Smooth muscle cell (in vitro differentiated cells): ENCODE results near the gene CLIC4. TPM values are rescaled to one million over a fixed set of nuclear protein-coding genes. Genes with fewer than 3 reads are reported as not detected.

Experiments
- DNase-seq: peaks from one replicate; lab custom pipeline; 2025; ENCODE audit not compliant: unreplicated experiment; lab: John Stamatoyannopoulos, UW
- H2AFZ ChIP-seq: fragments of 200-600 bp; sonication (generic); 2 replicates; pipeline ENCODE4 v1.6.0; 2016; ENCODE audit warnings: antibody characterized with exemption, low read depth, mild to moderate bottlenecking
- H3F3A ChIP-seq: fragments of 200-600 bp; sonication (generic); 2 replicates; pipeline ENCODE4 v1.6.0; 2017; ENCODE audit warnings: antibody characterized with exemption, low read depth
- H3K27ac ChIP-seq: fragments of 200-600 bp; sonication (generic); 2 replicates; pipeline ENCODE4 v1.5.1; 2016; ENCODE audit warnings: low read depth, mild to moderate bottlenecking
- H3K27me3 ChIP-seq: fragments of 200-600 bp; sonication (generic); 2 replicates; pipeline ENCODE4 v1.6.1; 2016; ENCODE audit warnings: low read depth, mild to moderate bottlenecking
- H3K36me3 ChIP-seq: fragments of 200-600 bp; sonication (generic); 2 replicates; pipeline ENCODE4 v1.5.1; 2016; ENCODE audit warnings: low read depth
- H3K4me1 ChIP-seq: fragments of 200-600 bp; sonication (generic); 2 replicates; pipeline ENCODE4 v1.5.1; 2016; ENCODE audit warnings: low read depth
- H3K4me2 ChIP-seq: fragments of 200-600 bp; sonication (generic); 2 replicates; pipeline ENCODE4 v1.6.0; 2016; ENCODE audit warnings: mild to moderate bottlenecking
- H3K4me3 ChIP-seq: fragments of 200-600 bp; sonication (generic); 2 replicates; pipeline ENCODE4 v1.5.1; 2016; ENCODE audit warnings: mild to moderate bottlenecking
- H3K79me2 ChIP-seq: fragments of 200-600 bp; sonication (generic); 2 replicates; pipeline ENCODE4 v1.6.0; 2016; ENCODE audit warnings: low read depth, mild to moderate bottlenecking
- H3K9ac ChIP-seq: fragments of 200-600 bp; sonication (generic); 2 replicates; pipeline ENCODE4 v1.6.0; 2016; ENCODE audit warnings: low read depth
- H3K9me3 ChIP-seq: fragments of 200-600 bp; sonication (generic); replicated peaks from 2 replicates; pipeline ENCODE4 v1.5.1; 2016; ENCODE audit warnings: low read depth
- H4K20me1 ChIP-seq: fragments of 200-600 bp; sonication (generic); 2 replicates; pipeline ENCODE4 v1.6.0; 2016; ENCODE audit warnings: low read depth
- WGBS: methylation state at CpG from one replicate; pipeline ENCODE4 v1.1.7; 2016; ENCODE audit warnings: low lambda C conversion rate; 5-methylcytosine and 5-hydroxymethylcytosine counted together
- polyA plus RNA-seq: library from polyadenylated mRNA; unstranded; fragments of >200 nt; fragmentation: Nextera tagmentation; extraction: Ambion mirVana; gene quantifications from 2 replicates; pipeline ENCODE4 v1.2.1, GENCODE V29; 2016
- total RNA-seq: library from RNA; depleted of rRNA; stranded (reverse); fragments of >200 nt; gene quantifications from 2 replicates; pipeline ENCODE4 v1.2.3, GENCODE V29; 2014
- TF ChIP-seq, protein P1 (sequence below): fragments of 200-600 bp; sonication (generic); IDR thresholded peaks from 2 replicates; pipeline ENCODE4 v1.5.1; 2017; ENCODE audit warnings: borderline replicate concordance, mild to moderate bottlenecking, antibody characterized with exemption; ENCODE audit not compliant: insufficient read depth, poor library complexity, severe bottlenecking

CLIC4 gene
- total and polyA plus RNA-seq, 2 experiments from 2014 or later: 151 to 389 TPM

DNA sequence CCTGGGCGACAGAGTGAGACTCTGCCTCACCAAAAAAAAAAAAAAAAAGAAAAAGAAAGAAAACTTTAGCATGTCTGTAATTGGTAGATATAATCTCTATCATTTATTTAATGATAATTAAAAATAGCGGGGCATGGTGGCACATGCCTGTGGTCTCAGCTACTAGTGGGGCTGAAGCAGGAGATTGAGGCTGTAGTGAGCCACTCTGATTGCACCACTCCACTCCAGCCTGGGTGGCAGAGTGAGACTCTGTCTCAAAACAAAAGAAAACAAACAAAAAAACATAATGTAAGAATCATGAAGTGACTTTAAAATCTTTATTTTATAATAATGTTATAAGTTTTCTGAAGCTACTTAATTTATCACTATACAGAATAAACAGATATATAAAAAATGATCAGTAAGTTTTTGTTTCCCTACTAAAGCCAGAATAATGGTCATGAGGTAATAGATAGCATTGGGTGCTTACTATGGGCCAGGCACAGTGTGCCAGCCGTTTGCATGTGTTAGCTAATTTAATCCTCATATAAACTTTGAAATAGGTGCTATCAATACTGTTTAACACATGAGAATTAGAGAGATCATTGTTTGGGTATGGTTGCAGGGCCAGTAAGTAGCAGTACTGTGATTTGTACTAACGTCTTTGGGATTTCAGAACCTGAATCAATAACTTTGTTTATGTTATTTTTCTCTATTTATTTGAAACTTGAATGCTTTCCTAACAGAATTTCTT is 23.8 kb downstream of the CLIC4 start:
- peaks cover 97% of the 10 kb centered on the region for H3K79me2 ChIP-seq
- H2AFZ ChIP-seq: no peak overlapping the region
- no peaks in the 10 kb centered on the region for H3K27me3 ChIP-seq
- H3K4me1 ChIP-seq: peaks cover 36% of the 10 kb centered on the region
- peak overlapping the region; percentile 12 for H3K9ac ChIP-seq
- H3K4me3 ChIP-seq: no peak overlapping the region
- peak overlapping the region; percentile 35 for H3K4me2 ChIP-seq
- peak overlapping the region; percentile 99 for H3K27ac ChIP-seq
- H3F3A ChIP-seq: peaks cover 52% of the 10 kb centered on the region
- TF ChIP-seq, protein P1, sequence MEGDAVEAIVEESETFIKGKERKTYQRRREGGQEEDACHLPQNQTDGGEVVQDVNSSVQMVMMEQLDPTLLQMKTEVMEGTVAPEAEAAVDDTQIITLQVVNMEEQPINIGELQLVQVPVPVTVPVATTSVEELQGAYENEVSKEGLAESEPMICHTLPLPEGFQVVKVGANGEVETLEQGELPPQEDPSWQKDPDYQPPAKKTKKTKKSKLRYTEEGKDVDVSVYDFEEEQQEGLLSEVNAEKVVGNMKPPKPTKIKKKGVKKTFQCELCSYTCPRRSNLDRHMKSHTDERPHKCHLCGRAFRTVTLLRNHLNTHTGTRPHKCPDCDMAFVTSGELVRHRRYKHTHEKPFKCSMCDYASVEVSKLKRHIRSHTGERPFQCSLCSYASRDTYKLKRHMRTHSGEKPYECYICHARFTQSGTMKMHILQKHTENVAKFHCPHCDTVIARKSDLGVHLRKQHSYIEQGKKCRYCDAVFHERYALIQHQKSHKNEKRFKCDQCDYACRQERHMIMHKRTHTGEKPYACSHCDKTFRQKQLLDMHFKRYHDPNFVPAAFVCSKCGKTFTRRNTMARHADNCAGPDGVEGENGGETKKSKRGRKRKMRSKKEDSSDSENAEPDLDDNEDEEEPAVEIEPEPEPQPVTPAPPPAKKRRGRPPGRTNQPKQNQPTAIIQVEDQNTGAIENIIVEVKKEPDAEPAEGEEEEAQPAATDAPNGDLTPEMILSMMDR: no peak
- whole genome bisulfite sequencing: 52% methylated on average over 3 of the region's 4 CpGs
- DNase-seq: no peak
- peaks cover 27% of the 10 kb centered on the region for H4K20me1 ChIP-seq
- no peaks in the 10 kb centered on the region for H3K9me3 ChIP-seq
- H3K36me3 ChIP-seq: no peaks in the 10 kb centered on the region

DNA sequence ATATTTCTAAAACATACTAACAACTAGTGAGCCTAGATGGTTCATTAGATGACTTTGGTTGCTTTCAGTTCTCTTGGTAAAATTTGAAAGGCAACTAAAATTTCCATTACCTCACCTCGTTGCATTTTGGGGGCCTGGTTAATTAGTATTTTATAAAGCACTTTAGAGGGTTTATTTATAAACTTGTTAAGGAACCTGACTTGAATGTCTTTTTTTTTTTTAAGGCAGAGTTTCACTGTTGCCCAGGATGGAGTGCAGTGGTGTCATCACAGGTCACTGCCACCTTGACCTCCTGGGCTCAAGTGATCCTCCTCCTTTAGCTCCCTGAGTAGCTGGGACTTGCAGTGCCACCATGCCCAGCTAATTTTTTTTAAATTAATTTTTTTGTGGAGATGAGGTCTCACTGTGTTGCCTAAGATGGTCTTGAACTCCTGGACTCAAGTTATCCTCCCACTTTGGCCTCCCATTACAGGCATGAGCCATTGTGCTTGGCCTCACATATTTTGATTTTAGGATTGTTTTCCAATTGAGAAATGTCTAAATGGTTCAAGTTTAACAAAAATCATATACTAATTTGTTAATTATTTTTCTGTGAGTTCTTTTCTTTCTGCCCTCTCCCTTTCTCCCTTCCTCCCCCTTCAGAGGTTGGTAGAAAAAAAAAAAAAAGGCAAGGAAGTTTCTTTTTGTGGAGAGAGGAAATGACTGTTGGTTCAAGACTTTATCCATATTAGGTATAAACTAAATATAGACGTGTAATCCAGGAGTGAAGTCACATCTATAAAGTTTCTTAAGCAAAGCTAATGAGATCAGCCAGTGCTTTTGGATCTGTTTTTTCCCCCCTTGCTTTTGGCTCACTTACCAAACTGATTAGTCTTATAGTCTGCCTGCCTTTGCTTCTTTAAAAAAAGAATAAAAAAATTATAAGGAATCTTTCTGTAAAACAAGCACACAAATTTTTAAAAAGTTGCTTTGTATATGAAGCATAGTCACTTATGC is 24.7 kb downstream of the CLIC4 start:
- Histone ChIP-seq H4K20me1 (peaks cover 27% of the 10 kb centered on the region), H3K36me3 (no peaks in the 10 kb centered on the region), H3K9ac (peak overlapping the region; percentile 86), H3K27me3 (no peaks in the 10 kb centered on the region), H3F3A (peaks cover 44% of the 10 kb centered on the region), H3K4me3 (peak overlapping the region; percentile 31), H2AFZ (no peak overlapping the region), H3K4me2 (peak overlapping the region; percentile 88), H3K27ac (peak overlapping the region; percentile 99), H3K9me3 (no peaks in the 10 kb centered on the region), H3K79me2 (peaks cover 97% of the 10 kb centered on the region), H3K4me1 (peaks cover 31% of the 10 kb centered on the region)
- no peak for DNase-seq
- TF ChIP-seq, protein P1: no peak
- 38% methylated on average over 2 of the region's 2 CpGs for WGBS

DNA sequence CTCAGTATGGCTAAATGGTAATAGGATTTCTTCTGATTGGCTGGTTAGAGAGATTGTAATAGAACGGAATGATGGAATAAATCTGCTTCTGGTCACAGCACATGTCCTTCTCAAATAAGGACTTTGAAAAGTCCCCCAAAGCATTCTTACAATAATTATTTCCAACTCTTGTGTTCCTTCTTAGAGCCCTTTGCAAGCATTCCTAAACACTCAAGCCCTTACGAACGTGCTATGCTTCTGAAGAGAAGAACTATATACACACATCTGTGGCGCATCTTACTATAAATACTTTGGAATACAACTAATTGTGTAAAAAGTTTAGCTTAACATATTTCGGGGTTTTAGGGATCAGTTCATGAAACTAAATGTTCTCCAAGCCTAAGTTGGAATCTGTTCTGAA is 25.6 kb downstream of the CLIC4 start:
- Histone ChIP-seq H3K79me2 (peaks cover 97% of the 10 kb centered on the region), H3K36me3 (no peaks in the 10 kb centered on the region), H3K27ac (peak overlapping the region; percentile 99), H3K4me1 (peaks cover 30% of the 10 kb centered on the region), H2AFZ (peak overlapping the region; percentile 7), H3K9me3 (no peaks in the 10 kb centered on the region), H3K4me2 (peak overlapping the region; percentile 88), H3F3A (peaks cover 39% of the 10 kb centered on the region), H4K20me1 (peaks cover 27% of the 10 kb centered on the region), H3K9ac (peak overlapping the region; percentile 86), H3K27me3 (no peaks in the 10 kb centered on the region), H3K4me3 (peak overlapping the region; percentile 31)
- TF ChIP-seq, protein P1: no peak
- 29% methylated on average over 5 of the region's 5 CpGs for WGBS
- no peak for DNase-seq
